SJCRH30 (cell line): ENCODE data around the gene HHAT. TPM values are rescaled to one million over a fixed set of nuclear protein-coding genes. Genes with fewer than 3 reads are reported as not detected.

ENCODE experiments used
- DNase-seq, 2 experiments: peaks; one replicate each; pipeline ENCODE4 v3.0.0-alpha.2; 2015 to 2020
- H3K27ac ChIP-seq: fragments of 250-450 bp; sonication (Bioruptor Pico); 2 replicates; pipeline ENCODE4 v1.5.1; 2020; ENCODE audit warnings: mild to moderate bottlenecking, moderate library complexity
- H3K27me3 ChIP-seq: fragments of 250-450 bp; sonication (Bioruptor Pico); 2 replicates; pipeline ENCODE4 v1.5.1; 2020; ENCODE audit warnings: mild to moderate bottlenecking, moderate library complexity
- H3K36me3 ChIP-seq: fragments of 250-450 bp; sonication (Bioruptor Pico); 2 replicates; pipeline ENCODE4 v1.5.1; 2020; ENCODE audit warnings: mild to moderate bottlenecking, moderate library complexity
- H3K4me1 ChIP-seq: fragments of 250-450 bp; sonication (Bioruptor Pico); 2 replicates; pipeline ENCODE4 v1.5.1; 2020; ENCODE audit warnings: mild to moderate bottlenecking, moderate library complexity
- H3K4me3 ChIP-seq: fragments of 250-450 bp; sonication (Bioruptor Pico); 2 replicates; pipeline ENCODE4 v1.5.1; 2020; ENCODE audit warnings: mild to moderate bottlenecking, moderate library complexity
- H3K9me3 ChIP-seq: fragments of 250-450 bp; sonication (Bioruptor Pico); replicated peaks from 2 replicates; pipeline ENCODE4 v1.5.1; 2020; ENCODE audit warnings: mild to moderate bottlenecking, moderate library complexity
- total RNA-seq: library from RNA; depleted of rRNA; stranded (reverse); fragments of >200 nt; shearing (Covaris generic); gene quantifications from 2 replicates; pipeline ENCODE4 v1.2.3, GENCODE V29; 2014

HHAT gene
- total RNA-seq, 1 experiment from 2014 or later, result 5.1 TPM

DNA sequence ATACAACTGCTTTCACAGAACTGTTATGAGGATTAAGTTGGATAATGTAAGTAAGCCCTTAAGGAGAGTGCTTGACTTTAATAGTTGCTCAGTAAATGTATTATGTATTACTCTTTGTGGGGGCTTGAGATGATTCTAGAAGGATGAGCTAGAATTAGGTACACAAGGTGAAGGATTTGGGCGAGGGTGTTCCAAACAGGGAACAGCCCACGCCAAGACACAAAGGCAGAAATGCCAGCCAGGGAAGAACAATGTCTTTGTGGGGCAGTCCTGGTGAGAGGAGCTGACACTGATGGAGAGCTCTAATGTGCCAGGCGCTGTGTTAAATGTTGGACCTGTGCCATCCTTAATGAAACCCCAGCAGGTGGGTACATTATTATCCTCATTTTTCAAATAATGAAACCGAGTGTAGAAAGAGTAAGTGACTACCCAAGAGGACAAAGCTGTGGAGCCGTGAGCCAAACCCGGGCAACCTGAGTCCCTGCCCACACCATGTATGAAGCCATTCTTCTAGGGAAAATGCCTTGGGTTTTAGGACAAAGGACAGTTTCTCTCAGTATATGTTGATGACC lies 362.4 kb downstream of the HHAT start:
- Histone ChIP-seq H3K9me3 (no peaks in the 10 kb centered on the region), H3K36me3 (no peaks in the 10 kb centered on the region), H3K4me3 (no peak overlapping the region), H3K4me1 (peaks cover 3% of the 10 kb centered on the region; the same call in 1 of the 2 replicates), H3K27me3 (no peaks in the 10 kb centered on the region), H3K27ac (no peak overlapping the region)
- DNase-seq, result no peak

DNA sequence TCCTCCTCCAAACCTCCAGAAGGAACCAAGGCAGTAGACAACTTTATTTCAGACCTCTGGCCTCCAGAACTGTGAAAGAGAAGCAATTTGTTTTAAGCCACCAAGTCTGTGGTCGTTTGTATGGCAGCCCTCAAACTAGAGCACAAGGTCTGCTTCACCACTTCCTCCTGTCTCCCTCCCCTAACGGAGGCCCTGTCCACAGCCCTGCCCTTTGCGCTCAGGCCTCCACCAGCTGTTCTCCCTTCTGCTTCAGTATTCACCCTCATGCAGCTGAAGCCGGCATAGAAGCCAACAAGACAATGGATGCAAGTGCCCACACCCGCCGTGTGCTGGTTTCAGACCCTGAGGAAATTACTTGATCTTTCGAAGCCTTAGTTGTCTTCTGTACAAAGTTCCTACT lies 364.1 kb downstream of the HHAT start:
- Histone ChIP-seq H3K27ac (no peak overlapping the region), H3K36me3 (no peaks in the 10 kb centered on the region), H3K4me1 (peaks cover 3% of the 10 kb centered on the region; the same call in 1 of the 2 replicates), H3K4me3 (no peak overlapping the region), H3K27me3 (no peaks in the 10 kb centered on the region), H3K9me3 (no peaks in the 10 kb centered on the region)
- peak; percentile 37 to 39 for DNase-seq

DNA sequence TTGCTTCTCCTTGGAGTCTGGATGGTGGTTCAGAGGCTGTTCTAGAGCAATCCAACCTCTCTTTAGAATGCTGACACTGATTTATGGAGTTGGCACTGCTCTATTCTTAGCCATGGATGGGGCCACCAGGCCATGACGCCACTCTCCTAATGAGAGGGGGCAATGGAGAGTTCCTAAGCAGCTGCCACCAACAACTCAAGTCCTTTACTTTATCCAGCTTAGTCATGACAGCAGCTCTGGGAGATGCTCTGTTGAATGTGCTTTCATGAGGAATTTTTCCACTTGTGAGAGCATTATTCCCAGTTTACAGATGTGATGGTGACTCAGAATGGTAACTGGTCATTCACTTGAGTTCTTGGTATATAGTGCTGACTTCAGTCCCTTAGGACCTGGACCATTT lies 366.3 kb downstream of the HHAT start:
- DNase-seq, result peak; percentile 40 to 48
- H3K27ac ChIP-seq, result peak overlapping the region; percentile 12; the same call in 1 of the 2 replicates
- H3K27me3 ChIP-seq, result no peaks in the 10 kb centered on the region
- H3K36me3 ChIP-seq, result no peaks in the 10 kb centered on the region
- H3K9me3 ChIP-seq, result no peaks in the 10 kb centered on the region
- no peak overlapping the region for H3K4me3 ChIP-seq
- peaks cover 3% of the 10 kb centered on the region; the same call in 1 of the 2 replicates for H3K4me1 ChIP-seq

DNA sequence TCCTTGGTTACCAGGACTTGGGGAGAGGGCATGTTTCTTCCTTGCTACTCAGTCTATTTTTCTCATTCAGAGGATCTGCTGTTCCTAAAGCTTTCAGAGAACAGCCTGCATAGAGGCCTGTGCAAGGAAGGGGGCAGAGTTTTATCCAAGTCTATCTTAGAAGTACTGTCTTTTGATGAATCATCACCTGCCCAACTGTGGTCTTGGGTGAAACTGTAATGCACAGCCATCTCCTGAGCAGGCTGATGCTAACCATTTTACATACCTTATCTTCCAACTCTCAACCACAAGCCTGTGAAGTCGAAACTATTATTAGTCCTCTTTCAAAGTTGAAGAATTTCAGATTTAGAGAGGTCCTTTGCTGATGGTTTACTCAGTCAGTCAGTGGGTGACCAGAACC lies 368.0 kb downstream of the HHAT start:
- DNase-seq, result no peak
- Histone ChIP-seq H3K4me1 (peaks cover 3% of the 10 kb centered on the region; the same call in 1 of the 2 replicates), H3K27ac (no peak overlapping the region)

DNA sequence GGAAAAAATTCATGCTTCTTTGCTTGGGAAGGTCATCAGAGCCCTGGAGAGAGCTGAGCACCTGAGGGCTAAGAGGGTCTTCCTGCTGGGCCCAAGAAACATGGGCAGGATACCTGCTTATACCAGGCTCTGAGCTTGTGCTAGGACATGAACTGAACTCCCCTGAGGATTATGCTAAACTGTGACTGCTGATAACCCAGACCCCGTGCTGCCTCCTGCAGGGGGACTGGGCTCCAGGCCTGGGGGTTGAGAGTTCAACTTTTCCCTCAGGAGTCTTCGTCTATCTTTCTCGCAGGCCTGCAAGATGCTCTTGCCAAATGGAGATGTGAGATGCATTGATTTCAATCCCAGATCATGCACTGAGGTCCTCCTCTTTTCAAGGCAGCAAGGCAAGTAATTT lies 368.5 kb downstream of the HHAT start:
- H3K9me3 ChIP-seq, result no peaks in the 10 kb centered on the region
- no peaks in the 10 kb centered on the region for H3K36me3 ChIP-seq
- H3K27me3 ChIP-seq, result no peaks in the 10 kb centered on the region
- H3K4me3 ChIP-seq, result no peak overlapping the region
- peaks cover 3% of the 10 kb centered on the region; the same call in 1 of the 2 replicates for H3K4me1 ChIP-seq
- DNase-seq, result no peak
- no peak overlapping the region for H3K27ac ChIP-seq

More for the DNA sequence above, 368.0 kb downstream of the HHAT start:
- no peaks in the 10 kb centered on the region for H3K27me3 ChIP-seq
- no peaks in the 10 kb centered on the region for H3K36me3 ChIP-seq
- no peaks in the 10 kb centered on the region for H3K9me3 ChIP-seq
- H3K4me3 ChIP-seq, result no peak overlapping the region

DNA sequence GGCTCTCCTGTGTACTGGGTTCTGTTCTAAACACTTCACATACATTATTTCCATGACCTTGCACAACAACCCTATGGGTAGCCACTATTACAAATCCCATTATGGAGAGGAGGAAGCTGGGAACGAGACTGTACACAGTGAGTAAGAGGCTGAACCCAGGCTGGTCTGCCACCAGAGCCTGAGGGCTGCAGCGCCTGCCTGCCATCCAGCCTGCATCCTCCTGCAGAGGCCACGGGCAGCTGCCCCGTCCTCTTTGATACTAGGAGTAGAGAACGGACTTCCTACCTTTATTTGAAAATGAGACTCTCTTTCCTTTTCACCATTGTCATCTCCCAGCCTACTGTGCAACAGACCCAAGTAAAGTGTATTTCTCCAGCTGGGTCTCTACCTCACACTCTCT lies 370.0 kb downstream of the HHAT start:
- no peaks in the 10 kb centered on the region for H3K36me3 ChIP-seq
- H3K27me3 ChIP-seq, result no peaks in the 10 kb centered on the region
- no peak overlapping the region for H3K27ac ChIP-seq
- no peaks in the 10 kb centered on the region for H3K9me3 ChIP-seq
- no peak for DNase-seq
- no peak overlapping the region for H3K4me3 ChIP-seq
- peaks cover 3% of the 10 kb centered on the region; the same call in 1 of the 2 replicates for H3K4me1 ChIP-seq

DNA sequence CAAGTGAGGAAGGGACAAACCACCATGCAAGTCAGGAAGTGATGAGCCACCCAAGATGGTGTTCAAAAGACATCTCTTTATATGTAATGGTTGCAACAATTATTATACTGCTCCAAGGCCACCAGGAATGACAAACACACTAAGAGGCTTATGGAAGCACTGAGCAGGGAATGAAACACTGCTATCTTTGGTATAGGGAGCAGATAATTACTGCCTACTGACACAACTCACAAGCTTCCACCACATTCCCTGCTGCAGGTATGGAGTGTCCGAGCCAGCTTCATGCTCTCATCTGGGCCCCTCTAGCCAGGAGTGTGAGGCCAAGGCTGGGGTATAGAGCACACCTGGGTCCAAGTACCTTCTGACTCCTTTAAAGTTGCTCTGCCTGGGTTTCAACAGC lies 371.4 kb downstream of the HHAT start:
- no peak overlapping the region for H3K4me3 ChIP-seq
- no peak for DNase-seq
- H3K4me1 ChIP-seq, result peaks cover 3% of the 10 kb centered on the region; the same call in 1 of the 2 replicates
- H3K36me3 ChIP-seq, result no peaks in the 10 kb centered on the region
- no peak overlapping the region for H3K27ac ChIP-seq
- H3K9me3 ChIP-seq, result no peaks in the 10 kb centered on the region
- no peaks in the 10 kb centered on the region for H3K27me3 ChIP-seq

DNA sequence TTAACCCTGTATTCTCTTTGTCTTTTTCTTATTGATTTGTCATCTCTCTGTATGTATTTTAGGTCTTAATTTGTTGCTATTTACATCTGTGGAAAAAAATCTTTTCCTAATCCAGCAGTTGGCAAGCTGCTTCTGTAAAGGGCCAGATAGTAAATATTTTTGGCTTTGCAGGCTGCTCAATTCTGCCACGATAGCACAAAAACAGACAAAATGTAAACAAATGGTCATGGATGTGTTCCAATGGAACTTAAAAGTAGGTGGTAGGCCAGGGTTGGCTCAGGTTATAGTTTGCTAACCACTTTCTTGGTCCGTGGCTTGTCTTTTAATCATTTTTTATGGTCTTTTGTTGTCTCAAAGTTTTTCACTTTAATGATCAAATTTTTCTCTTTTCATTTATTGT lies 371.8 kb downstream of the HHAT start:
- peaks cover under 1% of the 10 kb centered on the region; the same call in 1 of the 2 replicates for H3K4me1 ChIP-seq
- no peaks in the 10 kb centered on the region for H3K9me3 ChIP-seq
- DNase-seq, result no peak
- H3K27ac ChIP-seq, result no peak overlapping the region
- no peak overlapping the region for H3K4me3 ChIP-seq
- H3K36me3 ChIP-seq, result no peaks in the 10 kb centered on the region
- no peaks in the 10 kb centered on the region for H3K27me3 ChIP-seq

DNA sequence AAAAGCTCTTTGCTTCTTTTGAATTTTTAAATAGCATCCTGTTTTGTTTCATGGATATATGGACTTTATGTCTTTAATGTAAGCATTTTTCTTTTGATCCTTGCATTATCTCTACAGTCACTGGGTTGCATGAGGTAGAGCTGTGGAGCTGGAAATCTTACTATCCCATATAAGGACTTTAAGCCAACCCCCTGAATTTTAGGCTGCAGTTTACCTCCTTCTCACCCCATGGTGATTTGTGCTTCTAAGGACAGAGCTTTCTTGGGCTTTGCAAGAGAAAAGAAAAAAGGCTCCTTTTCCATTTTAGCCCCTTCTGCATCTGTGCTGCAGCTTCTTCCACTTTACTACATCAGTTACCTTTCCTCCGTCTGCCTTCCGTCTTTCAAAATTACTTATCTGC lies 373.8 kb downstream of the HHAT start:
- H3K27ac ChIP-seq, result no peak overlapping the region

DNA sequence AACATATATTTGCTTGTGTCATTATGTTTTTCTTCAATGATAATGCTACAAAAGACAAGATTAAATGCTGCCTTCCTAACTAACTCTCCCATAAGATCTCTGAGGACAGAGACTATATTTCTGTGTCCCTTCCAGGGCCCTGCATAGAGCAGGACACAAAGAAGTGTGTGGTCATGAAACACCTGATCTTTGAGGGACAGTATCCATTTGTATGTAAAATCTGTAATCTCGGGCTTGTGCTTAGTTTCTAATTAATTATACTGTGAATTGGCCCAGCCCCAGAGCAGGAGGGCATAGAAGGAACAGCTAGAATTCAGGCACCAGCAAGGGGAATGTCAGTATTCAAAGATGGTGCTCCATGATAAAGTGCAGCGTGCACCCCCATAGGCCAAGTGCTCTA lies 374.9 kb downstream of the HHAT start:
- H3K27me3 ChIP-seq, result no peaks in the 10 kb centered on the region; the same call in 1 of the 2 replicates
- H3K36me3 ChIP-seq, result no peaks in the 10 kb centered on the region
- H3K9me3 ChIP-seq, result no peaks in the 10 kb centered on the region
- no peak overlapping the region for H3K27ac ChIP-seq
- no peaks in the 10 kb centered on the region for H3K4me1 ChIP-seq
- no peak for DNase-seq
- no peak overlapping the region for H3K4me3 ChIP-seq

More for the DNA sequence above, 373.8 kb downstream of the HHAT start:
- H3K36me3 ChIP-seq, result no peaks in the 10 kb centered on the region
- H3K4me3 ChIP-seq, result no peak overlapping the region
- no peaks in the 10 kb centered on the region for H3K27me3 ChIP-seq
- H3K4me1 ChIP-seq, result no peaks in the 10 kb centered on the region
- no peak for DNase-seq
- H3K9me3 ChIP-seq, result no peaks in the 10 kb centered on the region

DNA sequence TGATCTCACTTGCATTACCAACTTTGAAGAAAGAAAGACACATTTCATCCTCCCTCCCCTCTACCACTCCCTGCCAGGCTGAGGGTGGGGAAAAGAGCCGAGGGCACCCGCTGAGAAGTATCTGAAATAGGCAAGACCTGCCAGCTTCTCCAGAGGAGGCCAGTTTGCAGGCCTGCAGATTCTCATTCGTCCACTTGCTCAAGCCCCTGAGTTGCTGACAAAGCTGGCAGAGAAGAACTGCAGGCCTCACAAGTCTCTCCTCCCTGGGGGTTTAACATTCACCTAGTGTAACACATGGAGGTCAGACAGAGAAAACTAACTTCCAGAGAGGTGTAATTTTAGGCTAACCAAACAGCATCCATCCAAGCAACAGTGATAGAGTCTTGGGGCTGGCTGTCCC lies 376.4 kb downstream of the HHAT start:
- Histone ChIP-seq H3K9me3 (no peaks in the 10 kb centered on the region), H3K27me3 (no peaks in the 10 kb centered on the region; the same call in 1 of the 2 replicates), H3K27ac (no peak overlapping the region), H3K4me3 (no peak overlapping the region), H3K4me1 (no peaks in the 10 kb centered on the region), H3K36me3 (no peaks in the 10 kb centered on the region)
- DNase-seq, result no peak

DNA sequence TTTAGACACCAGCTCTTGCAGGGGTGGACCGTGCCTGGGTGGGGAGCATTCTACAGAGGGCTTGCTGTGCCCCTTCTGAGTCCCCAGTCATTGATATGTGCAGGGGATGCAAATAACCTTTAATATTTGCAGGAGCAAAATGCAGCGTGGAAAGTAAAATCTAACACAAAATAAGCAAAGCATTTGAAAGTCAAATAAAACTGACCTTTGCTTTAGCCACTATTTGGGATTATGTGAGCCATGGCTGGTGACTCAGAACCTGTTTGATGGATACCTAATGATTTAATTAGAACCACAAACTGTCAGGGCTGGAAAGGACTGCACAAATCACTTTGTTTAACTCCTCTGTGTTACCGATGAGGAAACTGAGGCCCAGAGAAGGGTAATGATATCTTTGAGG lies 377.5 kb downstream of the HHAT start:
- Histone ChIP-seq H3K4me3 (no peak overlapping the region), H3K36me3 (no peaks in the 10 kb centered on the region), H3K27me3 (no peaks in the 10 kb centered on the region; the same call in 1 of the 2 replicates), H3K9me3 (no peaks in the 10 kb centered on the region), H3K4me1 (no peaks in the 10 kb centered on the region), H3K27ac (no peak overlapping the region)
- DNase-seq, result no peak

DNA sequence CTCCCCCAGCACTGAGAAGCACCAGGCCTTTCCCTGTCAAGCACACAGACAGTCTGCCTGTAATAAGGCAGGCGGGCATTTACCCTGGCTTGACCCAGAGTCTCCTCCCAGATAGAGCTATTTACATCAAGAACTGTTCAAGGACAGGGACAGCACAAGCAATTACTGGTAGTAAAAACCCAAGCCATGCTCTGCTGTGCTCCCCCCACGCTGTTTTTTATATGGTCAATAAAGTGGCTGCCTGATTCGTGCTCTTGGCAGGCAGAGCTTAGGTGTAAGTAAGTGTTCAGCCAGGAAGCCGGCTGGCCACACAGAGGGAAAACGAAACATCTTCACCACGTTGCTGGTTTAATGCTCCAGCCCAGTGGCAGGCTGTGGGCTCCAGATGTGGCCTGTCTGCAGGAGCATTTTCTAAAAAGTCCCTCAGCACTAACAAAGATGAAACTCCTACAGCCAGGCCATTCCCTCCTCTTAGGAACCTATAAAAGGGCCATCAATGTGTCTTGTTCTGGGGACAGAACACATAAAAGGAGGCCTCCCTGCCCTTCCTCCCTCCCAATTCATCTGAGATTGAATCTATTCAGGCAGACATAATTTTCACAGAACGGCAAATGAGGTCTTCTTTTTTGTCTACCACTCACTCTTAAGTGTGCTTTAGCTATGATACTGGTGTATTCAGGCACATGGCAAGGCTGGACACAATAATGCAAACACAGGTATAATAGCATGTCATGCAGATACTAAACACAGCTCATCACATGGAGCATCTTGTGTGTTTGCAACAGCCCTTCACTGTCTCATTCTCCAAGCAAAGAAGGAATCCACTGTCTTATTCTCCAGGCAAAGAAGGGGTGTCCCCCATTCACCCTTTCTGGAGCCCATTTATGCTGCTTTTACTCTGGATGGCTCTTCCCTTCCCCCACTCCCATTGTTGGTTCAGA lies 378.9 kb downstream of the HHAT start:
- Histone ChIP-seq H3K4me3 (no peak overlapping the region), H3K27ac (no peak overlapping the region), H3K27me3 (no peaks in the 10 kb centered on the region; the same call in 1 of the 2 replicates), H3K4me1 (no peaks in the 10 kb centered on the region), H3K9me3 (no peaks in the 10 kb centered on the region), H3K36me3 (no peaks in the 10 kb centered on the region)
- DNase-seq, result no peak

DNA sequence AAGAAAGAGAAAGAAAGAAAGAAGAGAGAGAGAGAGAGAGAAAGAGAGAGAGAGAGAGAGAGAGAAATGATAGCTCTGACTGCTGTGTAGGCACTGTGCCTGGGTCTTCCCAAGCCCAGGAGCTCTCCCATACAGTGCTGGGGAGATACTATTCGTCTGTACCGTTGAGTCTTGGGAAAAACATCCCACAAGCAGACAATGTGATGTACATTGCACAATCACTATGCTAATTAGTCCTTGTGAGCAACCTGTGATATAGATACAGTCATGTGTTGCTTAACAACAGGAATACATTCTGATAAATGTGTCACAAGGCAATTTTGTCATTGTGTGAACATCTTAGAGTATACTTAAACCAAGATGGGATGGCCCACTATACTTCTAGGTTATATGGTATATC lies 381.0 kb downstream of the HHAT start:
- Histone ChIP-seq H3K27me3 (no peaks in the 10 kb centered on the region; the same call in 1 of the 2 replicates), H3K4me3 (no peak overlapping the region), H3K9me3 (no peaks in the 10 kb centered on the region), H3K4me1 (no peaks in the 10 kb centered on the region), H3K36me3 (no peaks in the 10 kb centered on the region), H3K27ac (no peak overlapping the region)
- no peak for DNase-seq
